Stimulated activated CD4-positive, alpha-beta T cell treated with anti-CD3 and anti-CD28 coated beads, Interleukin-1b, Interleukin-23, amount 100 ng/mL, for 24 hours (primary cell): Measurements from ENCODE around the gene WSB1.
A peak's percentile ranks its signal among the peaks of the same experiment; 100 is the strongest.

Source experiments
- DNase-seq, 4 experiments: peaks; one replicate each; pipeline ENCODE4 v3.0.0-alpha.2; 2020; ENCODE audit warnings: low read depth in 4 of 4, low spot score in 1 of 4

WSB1 gene

GRCh38 chr17:27333410-27333980, 39.6 kb downstream of the WSB1 start:
- no peak for DNase-seq

- DNase-seq, result no peak
These were observed 42.3 kb downstream of the WSB1 start for GRCh38 chr17:27336184-27336583.

- no peak for DNase-seq
These were observed 44.6 kb downstream of the WSB1 start for GRCh38 chr17:27338536-27338985.

DNA sequence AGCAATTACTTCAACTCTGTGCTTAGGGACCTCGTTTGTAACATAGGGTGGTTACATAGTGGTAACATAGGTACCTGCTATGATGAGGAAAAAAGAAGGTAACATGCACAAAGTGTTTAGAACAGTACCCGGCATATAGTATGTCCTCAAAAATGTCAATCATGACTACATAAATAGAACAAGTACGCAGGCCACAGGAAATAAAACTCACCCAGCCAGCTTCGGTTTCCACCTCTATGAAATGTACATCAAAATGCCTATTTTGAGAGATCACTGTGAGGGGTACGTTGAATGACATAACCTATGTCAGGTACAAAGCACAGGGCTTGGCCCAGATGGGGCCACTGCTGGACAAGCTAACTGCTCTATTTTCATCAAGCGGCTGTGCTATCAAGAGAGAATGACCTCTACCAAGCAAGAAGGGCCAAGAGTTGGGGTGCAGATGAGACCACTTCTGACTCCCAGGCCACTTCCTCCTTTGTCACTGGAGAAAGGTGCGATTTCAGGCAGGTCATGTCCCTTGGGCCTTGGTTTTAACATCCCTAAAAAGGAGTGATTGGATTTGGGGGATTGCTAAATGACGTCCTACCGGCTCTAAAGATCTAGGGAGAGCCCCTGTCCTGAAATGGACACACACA, 45.4 kb downstream of the WSB1 start:
- DNase-seq, result no peak

DNA sequence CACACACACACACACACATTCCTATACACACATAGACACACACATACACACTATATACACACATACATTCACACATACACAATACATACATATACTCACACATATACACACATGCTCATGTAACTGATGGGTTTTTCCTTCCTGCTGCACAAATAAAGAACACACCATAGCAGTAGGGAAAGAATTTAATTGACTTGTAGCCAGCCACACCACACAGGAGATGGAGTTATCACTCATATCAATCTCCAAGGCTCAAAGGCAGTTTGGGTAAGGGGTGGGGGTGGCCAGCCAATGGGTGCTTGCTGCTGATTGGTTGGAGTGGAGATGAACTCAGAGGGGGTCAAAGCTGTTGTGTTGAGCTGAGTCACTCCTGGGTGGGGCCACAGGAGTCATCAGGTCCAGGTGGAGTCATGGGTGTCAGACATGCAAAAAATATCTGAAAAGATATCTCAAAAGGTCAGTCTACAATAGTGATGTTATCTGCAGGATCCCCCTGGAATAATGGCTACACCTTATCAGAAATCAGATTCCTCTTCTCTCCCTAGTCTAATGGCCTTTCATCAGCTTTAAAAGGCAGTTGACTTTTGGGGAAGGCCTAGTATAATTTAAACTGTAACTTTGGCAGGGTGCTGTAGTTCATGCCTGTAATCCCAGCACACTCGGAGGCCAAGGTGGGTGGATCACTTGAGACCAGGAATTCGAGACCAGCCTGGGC, 46.1 kb downstream of the WSB1 start:
- DNase-seq, result peak in 1 of 4 experiments; percentile 19

DNA sequence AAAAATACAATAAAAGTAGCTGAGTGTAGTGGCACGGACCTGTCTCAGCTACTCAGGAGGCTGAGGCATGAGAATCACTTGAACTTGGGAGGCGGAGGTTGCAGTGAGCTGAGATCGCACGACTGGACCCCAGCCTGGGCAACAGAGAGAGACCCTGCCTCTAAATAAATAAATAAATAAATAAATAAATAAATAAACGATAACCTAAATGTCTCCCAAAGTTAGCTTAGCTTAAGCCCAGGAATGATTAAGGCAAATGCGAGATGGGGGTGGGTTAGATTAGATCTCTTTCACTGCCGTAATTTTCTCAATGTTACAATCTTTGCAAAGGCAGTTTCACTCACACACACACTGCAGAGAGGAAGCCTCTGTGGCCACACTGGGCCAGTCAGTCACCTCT, 46.7 kb downstream of the WSB1 start:
- DNase-seq, result no peak

GRCh38 chr17:27341041-27341471, 47.1 kb downstream of the WSB1 start:
- no peak for DNase-seq

DNA sequence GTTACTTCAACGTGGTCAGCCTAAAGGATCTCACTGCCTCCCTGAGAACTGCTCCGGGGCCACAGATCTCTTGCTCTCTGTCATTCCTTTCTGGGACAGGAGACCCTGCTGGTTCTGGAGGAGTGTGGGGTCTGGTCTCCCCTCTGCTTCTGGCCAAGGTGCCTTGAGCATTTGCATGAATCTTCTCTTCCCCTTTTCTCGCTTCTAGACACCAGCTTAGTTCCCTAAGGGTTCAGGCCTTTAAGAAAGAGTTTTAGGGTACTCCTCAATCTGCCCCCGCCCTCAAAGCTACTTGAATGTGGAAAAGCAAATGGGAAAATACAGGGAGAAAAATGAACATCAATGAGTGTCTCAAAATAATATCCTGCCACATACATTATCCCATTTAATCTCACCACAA, 48.1 kb downstream of the WSB1 start:
- DNase-seq, result no peak

DNA sequence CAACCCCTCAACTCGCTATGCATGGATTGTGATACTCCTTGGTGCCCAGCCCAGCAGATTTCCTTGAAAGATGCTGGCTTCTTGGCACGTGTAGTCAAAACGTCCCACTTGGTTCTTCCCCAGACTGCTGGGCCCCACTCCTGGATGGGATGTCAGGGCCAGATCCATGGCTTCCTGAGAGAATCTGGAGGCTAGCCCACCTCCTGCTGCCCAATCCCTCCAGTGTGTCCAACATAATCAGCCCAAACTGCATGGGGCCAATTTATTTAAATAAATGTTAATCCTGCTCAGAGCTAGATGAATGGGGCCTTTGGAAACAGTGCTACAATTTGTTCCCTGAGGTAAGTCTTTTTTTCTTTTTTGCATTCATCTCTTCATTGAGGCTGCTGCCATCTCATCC, 49.4 kb downstream of the WSB1 start:
- no peak for DNase-seq

GRCh38 chr17:27343977-27344607, 50.2 kb downstream of the WSB1 start:
- DNase-seq, result no peak

DNA sequence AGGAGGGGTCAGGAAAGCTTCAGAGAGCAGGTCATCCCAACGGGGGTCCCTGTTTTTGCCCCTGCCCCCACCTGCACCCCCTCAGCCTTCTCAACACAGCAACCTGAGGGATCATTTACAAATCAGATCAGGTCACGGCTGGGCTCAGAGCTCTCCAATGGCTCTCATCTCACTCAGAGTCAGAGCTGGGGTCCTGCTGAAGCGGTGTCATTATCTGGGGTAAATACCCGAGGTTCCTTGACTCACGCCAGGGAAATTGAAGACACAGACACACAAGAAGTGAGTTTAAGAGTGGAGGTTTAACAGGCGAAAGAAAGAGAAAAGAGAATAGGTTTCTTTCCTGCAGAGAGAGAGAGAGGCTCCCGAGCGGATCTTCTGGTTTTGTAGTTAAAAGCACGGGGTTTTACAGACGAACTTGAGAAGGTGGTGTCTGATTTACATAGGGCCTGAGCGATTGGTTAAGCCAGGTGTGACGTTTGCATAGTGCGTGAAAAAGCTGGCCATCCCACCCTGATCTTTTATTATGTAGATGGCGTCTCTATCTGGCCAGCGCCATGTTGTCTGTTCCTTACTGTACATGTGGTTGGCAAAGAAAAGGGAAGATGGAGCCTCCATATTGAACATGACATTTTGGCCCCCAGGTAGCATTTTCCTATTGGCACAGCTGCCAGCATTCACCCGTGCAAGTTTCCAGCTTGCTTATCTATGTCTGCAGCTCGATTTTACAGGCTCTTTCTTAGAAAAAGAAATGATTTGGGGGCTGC, 51.4 kb downstream of the WSB1 start:
- DNase-seq, result no peak

- no peak for DNase-seq
These were observed 52.5 kb downstream of the WSB1 start for GRCh38 chr17:27346228-27346899.

- DNase-seq, result no peak
These were observed 54.3 kb downstream of the WSB1 start for GRCh38 chr17:27348196-27348595.

DNA sequence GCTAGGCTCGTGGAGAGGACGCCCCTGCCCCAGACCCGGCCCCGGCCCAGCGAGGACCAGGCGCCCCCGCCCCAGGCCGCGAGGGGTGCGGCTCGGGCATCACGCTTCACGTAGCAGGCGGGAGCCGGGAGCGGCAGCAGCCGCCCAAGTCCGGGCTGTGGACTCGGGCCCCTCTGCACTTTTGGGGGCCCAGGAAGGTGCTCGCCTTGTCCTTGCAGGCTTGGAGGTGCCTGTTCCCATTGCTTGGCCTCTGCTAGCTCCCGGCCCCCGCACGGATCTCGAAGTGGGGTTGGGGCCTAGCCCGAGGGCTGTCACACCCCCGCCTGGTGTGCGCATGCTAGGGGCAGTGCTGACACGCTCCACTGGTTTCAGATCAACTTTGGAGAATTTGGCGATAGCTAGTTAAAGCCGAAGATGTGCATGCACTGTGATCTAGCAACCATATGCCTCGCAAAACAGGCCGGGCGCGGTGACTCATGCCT, 55.7 kb downstream of the WSB1 start:
- no peak for DNase-seq

GRCh38 chr17:27351759-27352158, 57.8 kb downstream of the WSB1 start:
- DNase-seq, result no peak

GRCh38 chr17:27352448-27353032, 58.6 kb downstream of the WSB1 start:
- DNase-seq, result no peak

DNA sequence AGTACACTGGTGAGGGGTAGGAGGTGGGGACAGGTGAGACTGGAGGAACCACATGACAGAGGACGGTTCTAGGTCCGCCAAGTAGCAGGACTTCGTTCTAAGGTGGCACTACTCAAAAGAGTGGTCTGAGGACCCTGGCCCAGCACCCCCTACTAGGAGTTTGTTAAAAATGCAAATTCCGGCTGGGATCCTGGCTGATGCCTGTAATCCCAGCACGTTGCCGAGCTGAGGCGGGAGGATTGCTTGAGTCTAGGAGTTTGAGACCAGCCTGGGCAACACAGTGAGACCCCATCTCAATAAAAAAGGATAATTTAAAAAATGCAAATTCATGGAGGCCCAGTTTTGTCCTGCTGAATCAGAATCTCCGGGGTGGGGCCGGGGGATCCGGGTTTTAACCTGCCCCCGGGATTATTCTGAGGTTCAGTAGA, 59.1 kb downstream of the WSB1 start:
- no peak for DNase-seq

GRCh38 chr17:27353461-27354050, 59.6 kb downstream of the WSB1 start:
- peak; percentile 59 to 82 (median 78) for DNase-seq

DNA sequence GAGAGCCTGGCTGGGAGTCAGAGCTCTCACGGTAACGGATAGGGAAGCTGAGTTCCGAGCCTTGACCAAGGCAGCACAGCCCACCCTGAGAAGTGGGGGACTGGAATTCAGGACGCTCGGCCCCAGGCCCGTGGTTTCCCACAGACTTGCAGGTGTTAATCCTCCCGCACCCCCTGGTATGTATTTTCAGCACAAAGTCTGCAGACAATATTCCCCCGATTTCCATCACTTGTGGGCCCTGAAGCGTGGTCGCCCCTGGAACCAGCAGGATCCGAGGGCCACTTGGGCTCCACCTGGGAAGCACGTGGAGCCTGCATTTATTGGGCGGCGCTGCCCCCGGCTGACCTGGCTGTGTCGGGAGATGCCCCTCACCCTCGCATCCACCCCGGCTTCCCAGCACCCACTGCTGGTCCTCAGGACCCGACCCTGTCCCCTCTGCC, 60.2 kb downstream of the WSB1 start:
- DNase-seq, result no peak
